ENCODE results near the gene TMEM233. TPM values are rescaled to one million over a fixed set of nuclear protein-coding genes. Genes with fewer than 3 reads are reported as not detected.

TMEM233 gene
- total and polyA plus RNA-seq, 9 of the 15 experiments (the other 6 are each of a cell fraction or from before 2014, with no cell fraction given) = 0.04 to 0.17 (median 0.07) TPM; not detected in 2

- no peak for TF ChIP-seq PBX2 (CRISPR knock-in tag; IDR thresholded peaks at IDR 0.05; ENCODE audit: low read depth)
- peak; percentile 73 for TF ChIP-seq PBX2 (tag; conservative IDR thresholded peaks at IDR 0.05; ENCODE audit: low read depth)
- no peak for TF ChIP-seq RBFOX2 (IDR thresholded peaks at IDR 0.05; ENCODE audit: low read depth, low read length)
- TF ChIP-seq PHB (CRISPR knock-in tag; IDR thresholded peaks at IDR 0.05) = no peak
- TF ChIP-seq ELF1 (tag; IDR thresholded peaks at IDR 0.05) = no peak
Observed at GRCh38 chr12:119613319-119613936, 19.9 kb downstream of the TMEM233 start (continued).

- Histone ChIP-seq H3K9me1 (ENCODE audit: control insufficient read depth, insufficient read depth, low read length) (no peaks in the 10 kb centered on the region), H3K9me3 (replicated peaks; ENCODE audit: control insufficient read depth, insufficient read depth, low read depth, low read length) (no peaks in the 10 kb centered on the region), H3K9ac (ENCODE audit: insufficient read depth in 1 of 2, low read depth in 2 of 2, low read length in 2 of 2) (no peak overlapping the region), H3K36me3 (ENCODE audit: control insufficient read depth, insufficient read depth, low read length) (no peaks in the 10 kb centered on the region), H3K4me2 (ENCODE audit: insufficient read depth, low read length) (no peak overlapping the region), H3K27me3 (ENCODE audit: control insufficient read depth in 2 of 2, insufficient read depth in 2 of 2, low read length in 2 of 2) (no peaks in the 10 kb centered on the region), H4K20me1 (replicated peaks; ENCODE audit: control insufficient read depth, insufficient read depth, low read length) (no peaks in the 10 kb centered on the region), H3K27ac (ENCODE audit: extremely low read depth, low read depth, low read length) (no peak overlapping the region), H3K79me2 (ENCODE audit: control insufficient read depth, insufficient read depth, low read length) (no peaks in the 10 kb centered on the region), H2AFZ (ENCODE audit: low read depth, low read length) (no peak overlapping the region), H3K4me3 (no peak overlapping the region), H3K4me1 (replicated peaks in 1 of 2; ENCODE audit: control insufficient read depth in 2 of 2, insufficient read depth in 2 of 2, low read length in 2 of 2) (no peaks in the 10 kb centered on the region)
- POLR2A ChIA-PET = no interaction called here
- DNase-seq (ENCODE audit: extremely low read depth in 1 of 4, low spot score in 3 of 4) (no peak), ATAC-seq (no peak), FAIRE-seq (no peak)
- no TSS peak for BruUV-seq (replicated peaks)
- CTCF ChIA-PET (ENCODE audit: low intra/inter-chr PET ratio) = no interaction called here
- intact Hi-C loops (cut with micrococcal nuclease) (no loop called here), in situ Hi-C loops (cut with MboI) (no loop called here)
- TF ChIP-seq HCFC1 (IDR thresholded peaks at IDR 0.05; ENCODE audit: low read depth, low read length) = no peak
- no peak for TF ChIP-seq HES1 (IDR thresholded peaks at IDR 0.05; ENCODE audit: low read depth)
- no peak for TF ChIP-seq CBX5 (IDR thresholded peaks at IDR 0.05; ENCODE audit: borderline replicate concordance, low read depth)
- TF ChIP-seq YBX1 (IDR thresholded peaks at IDR 0.05) = no peak
- TF ChIP-seq U2AF1 (optimal IDR thresholded peaks at IDR 0.05; ENCODE audit: low read depth, low read length) = no peak
Observed at GRCh38 chr12:119614705-119615104, 21.1 kb downstream of the TMEM233 start.

Measured in K562 (cell line).